Right atrium auricular region (tissue), 2 donors: Measurements from ENCODE around the gene ANGPTL5. TPM values are rescaled to one million over a fixed set of nuclear protein-coding genes. Genes with fewer than 3 reads are reported as not detected.

ENCODE experiments used
- DNase-seq: peaks from one replicate; pipeline ENCODE4 v3.0.0-alpha.2; 2019; ENCODE audit warnings: low spot score
- H3K27ac ChIP-seq, 2 donors: fragments of 200-600 bp; sonication (generic); 1 replicate in 1 of 2; 2 replicates in 1 of 2; pipeline ENCODE4 v1.5.1; 2016 to 2019
- H3K27me3 ChIP-seq, 2 donors: fragments of 200-600 bp; sonication (generic); one replicate each; pipeline versions ENCODE4 v1.5.1 to v1.6.0; 2017 to 2019
- H3K36me3 ChIP-seq: fragments of 200-600 bp; sonication (generic); one replicate; pipeline ENCODE4 v1.5.1; 2016
- H3K4me1 ChIP-seq, 2 donors: fragments of 200-600 bp; sonication (generic); one replicate each; pipeline versions ENCODE4 v1.5.1 to v1.6.0; 2017 to 2019
- H3K4me3 ChIP-seq, 2 donors: fragments of 200-600 bp; sonication (generic); 1 replicate in 1 of 2; 2 replicates in 1 of 2; pipeline ENCODE4 v1.5.1; 2017 to 2019; ENCODE audit warnings: mild to moderate bottlenecking in 1 of 2, moderate library complexity in 1 of 2
- H3K9me3 ChIP-seq, 2 donors: fragments of 200-600 bp; sonication (generic); one replicate each; pipeline ENCODE4 v1.5.1; 2019
- CTCF ChIP-seq, 2 donors: fragments of 200-600 bp; sonication (generic); IDR thresholded peaks; one replicate each; pipeline ENCODE4 v1.5.1; 2019; ENCODE audit warnings: antibody characterized with exemption in 2 of 2
- total RNA-seq, 2 donors: library from RNA; depleted of rRNA; stranded (reverse); fragments of >200 nt; gene quantifications; one replicate each; pipeline ENCODE4 v1.1.0, GENCODE V29; 2016

ANGPTL5 gene
- total RNA-seq, 2 donors from 2014 or later: 1.4 to 3.3 TPM

- DNase-seq: no peak
- Histone ChIP-seq H3K4me3 (no peak overlapping the region), H3K4me1 (no peaks in the 10 kb centered on the region), H3K27ac (no peak overlapping the region), H3K9me3 (peaks cover 0 to 2% of the 10 kb centered on the region in 2 donors), H3K27me3 (no peaks in the 10 kb centered on the region), H3K36me3 (no peaks in the 10 kb centered on the region)
- TF ChIP-seq CTCF (IDR thresholded peaks at IDR 0.05): no peak
Measured at GRCh38 chr11:101923554-101923953, 7.2 kb upstream of the ANGPTL5 start.

- TF ChIP-seq CTCF (IDR thresholded peaks at IDR 0.05): no peak
- Histone ChIP-seq H3K4me1 (peaks cover 0 to 6% of the 10 kb centered on the region in 2 donors), H3K36me3 (no peaks in the 10 kb centered on the region), H3K27me3 (no peaks in the 10 kb centered on the region), H3K27ac (no peak overlapping the region), H3K9me3 (no peaks in the 10 kb centered on the region), H3K4me3 (no peak overlapping the region)
- DNase-seq: no peak
Measured at GRCh38 chr11:101920992-101921391, 4.7 kb upstream of the ANGPTL5 start.

- no peak overlapping the region for H3K27ac ChIP-seq
- H3K9me3 ChIP-seq: no peaks in the 10 kb centered on the region
- no peaks in the 10 kb centered on the region for H3K36me3 ChIP-seq
- TF ChIP-seq CTCF (IDR thresholded peaks at IDR 0.05): no peak
- no peak overlapping the region for H3K4me3 ChIP-seq
- H3K4me1 ChIP-seq: peaks cover 0 to 23% of the 10 kb centered on the region in 2 donors
- no peaks in the 10 kb centered on the region for H3K27me3 ChIP-seq
- no peak for DNase-seq
Measured at GRCh38 chr11:101917226-101917625, 904 bp upstream of the ANGPTL5 start.

- TF ChIP-seq CTCF (IDR thresholded peaks at IDR 0.05): no peak
- Histone ChIP-seq H3K27me3 (no peaks in the 10 kb centered on the region), H3K36me3 (no peaks in the 10 kb centered on the region), H3K4me3 (peak overlapping the region; percentile 67 to 74), H3K27ac (peak overlapping the region; percentile 81), H3K9me3 (no peaks in the 10 kb centered on the region), H3K4me1 (peaks cover 0 to 23% of the 10 kb centered on the region in 2 donors)
- DNase-seq: no peak
Measured at GRCh38 chr11:101915791-101916291, 481 bp downstream of the ANGPTL5 start.

- Histone ChIP-seq H3K4me1 (peaks cover 0 to 23% of the 10 kb centered on the region in 2 donors), H3K9me3 (no peaks in the 10 kb centered on the region), H3K36me3 (no peaks in the 10 kb centered on the region), H3K27me3 (no peaks in the 10 kb centered on the region), H3K27ac (peak within 1 kb of the TSS; percentile 81), H3K4me3 (peak within 1 kb of the TSS; percentile 67 to 74)
- peak; percentile 21 to 75 for TF ChIP-seq CTCF (IDR thresholded peaks at IDR 0.05)
- DNase-seq: peak; percentile 94
Measured at GRCh38 chr11:101914738-101915426, 1.4 kb downstream of the ANGPTL5 start, which contains the start of gene CEP126. Gene CEP126 (plus strand): TSS chr11:101915010. CDS start chr11:101915285, 275 bp downstream.
